HUES6 (cell line): ENCODE measurements around the gene SHQ1.
A peak's percentile ranks its signal among the peaks of the same experiment; 100 is the strongest.

Experiments
- H3K27ac ChIP-seq: 2 replicates; pipeline ENCODE4 v1.7.0; 2013; ENCODE audit warnings: low read depth, mild to moderate bottlenecking, low read length, inconsistent platforms
- H3K27me3 ChIP-seq: 2 replicates; pipeline ENCODE4 v1.6.1; 2013; ENCODE audit warnings: low read length; ENCODE audit not compliant: control insufficient read depth, insufficient read depth
- H3K36me3 ChIP-seq: 2 replicates; pipeline ENCODE4 v1.6.1; 2013; ENCODE audit warnings: low read length; ENCODE audit not compliant: control insufficient read depth, insufficient read depth
- H3K4me1 ChIP-seq: 2 replicates; pipeline ENCODE4 v1.6.1; 2013; ENCODE audit warnings: low read length; ENCODE audit not compliant: control insufficient read depth, insufficient read depth
- H3K4me3 ChIP-seq: 2 replicates; pipeline ENCODE4 v1.5.1; 2013; ENCODE audit warnings: low read depth, low read length
- H3K9ac ChIP-seq: one replicate; pipeline ENCODE4 v1.6.1; 2013; ENCODE audit warnings: mild to moderate bottlenecking, low read length
- H3K9me3 ChIP-seq: 2 replicates; pipeline ENCODE4 v1.6.1; 2013; ENCODE audit warnings: low read depth, low read length; ENCODE audit not compliant: control insufficient read depth, insufficient read depth

SHQ1 gene

GRCh38 chr3:72888546-72889309, 40.5 kb upstream of the SHQ1 start:
- Histone ChIP-seq H3K4me3 (peak overlapping the region; percentile 67), H3K36me3 (no peaks in the 10 kb centered on the region), H3K9me3 (no peaks in the 10 kb centered on the region; the same call in 1 of the 2 replicates), H3K27ac (no peak overlapping the region), H3K27me3 (peaks cover 35% of the 10 kb centered on the region; the same call in 1 of the 2 replicates), H3K9ac (peak overlapping the region; percentile 48), H3K4me1 (peaks cover 30% of the 10 kb centered on the region)

GRCh38 chr3:72887705-72888545, 39.7 kb upstream of the SHQ1 start, which contains the start of gene GXYLT2:
Gene GXYLT2, plus strand, starts transcription at chr3:72888046. Its CDS starts 188 bp downstream, at chr3:72888234.
- Histone ChIP-seq H3K4me1 (peaks cover 27% of the 10 kb centered on the region), H3K36me3 (no peaks in the 10 kb centered on the region), H3K9ac (peak within 1 kb of the TSS; percentile 48), H3K27me3 (peaks cover 35% of the 10 kb centered on the region; the same call in 1 of the 2 replicates), H3K4me3 (peak within 1 kb of the TSS; percentile 67), H3K27ac (no peak within 1 kb of the TSS), H3K9me3 (no peaks in the 10 kb centered on the region; the same call in 1 of the 2 replicates)

GRCh38 chr3:72887343-72887704, 39.1 kb upstream of the SHQ1 start:
- Histone ChIP-seq H3K9me3 (no peaks in the 10 kb centered on the region; the same call in 1 of the 2 replicates), H3K4me3 (peak overlapping the region; percentile 65), H3K36me3 (no peaks in the 10 kb centered on the region), H3K27ac (no peak overlapping the region), H3K27me3 (peaks cover 35% of the 10 kb centered on the region; the same call in 1 of the 2 replicates), H3K4me1 (peaks cover 27% of the 10 kb centered on the region), H3K9ac (peak overlapping the region; percentile 5)

- Histone ChIP-seq H3K27me3 (peaks cover 4% of the 10 kb centered on the region; the same call in 1 of the 2 replicates), H3K9me3 (no peaks in the 10 kb centered on the region), H3K36me3 (no peaks in the 10 kb centered on the region), H3K4me1 (no peaks in the 10 kb centered on the region), H3K4me3 (no peak overlapping the region), H3K27ac (no peak overlapping the region), H3K9ac (no peak overlapping the region)
Measured at GRCh38 chr3:72872183-72872582, 23.9 kb upstream of the SHQ1 start.

- Histone ChIP-seq H3K27me3 (no peaks in the 10 kb centered on the region), H3K9me3 (no peaks in the 10 kb centered on the region), H3K4me1 (no peaks in the 10 kb centered on the region), H3K36me3 (no peaks in the 10 kb centered on the region), H3K4me3 (no peak overlapping the region), H3K27ac (no peak overlapping the region), H3K9ac (no peak overlapping the region)
Measured at GRCh38 chr3:72862314-72863090, 14.3 kb upstream of the SHQ1 start.

- H3K36me3 ChIP-seq = no peaks in the 10 kb centered on the region
- H3K9ac ChIP-seq = no peak overlapping the region
- no peak overlapping the region for H3K27ac ChIP-seq
- H3K9me3 ChIP-seq = no peaks in the 10 kb centered on the region
- H3K4me1 ChIP-seq = no peaks in the 10 kb centered on the region
- no peak overlapping the region for H3K4me3 ChIP-seq
- H3K27me3 ChIP-seq = no peaks in the 10 kb centered on the region
Measured at GRCh38 chr3:72860846-72861245, 12.6 kb upstream of the SHQ1 start.

GRCh38 chr3:72860053-72860452, 11.8 kb upstream of the SHQ1 start:
- Histone ChIP-seq H3K9ac (no peak overlapping the region), H3K27ac (no peak overlapping the region), H3K36me3 (no peaks in the 10 kb centered on the region), H3K9me3 (no peaks in the 10 kb centered on the region), H3K4me1 (no peaks in the 10 kb centered on the region), H3K27me3 (no peaks in the 10 kb centered on the region), H3K4me3 (no peak overlapping the region)

- no peak overlapping the region for H3K27ac ChIP-seq
- no peak overlapping the region for H3K4me3 ChIP-seq
- no peaks in the 10 kb centered on the region; the same call in 1 of the 2 replicates for H3K27me3 ChIP-seq
- no peaks in the 10 kb centered on the region for H3K9me3 ChIP-seq
- no peak overlapping the region for H3K9ac ChIP-seq
- H3K4me1 ChIP-seq = no peaks in the 10 kb centered on the region
- H3K36me3 ChIP-seq = no peaks in the 10 kb centered on the region
Measured at GRCh38 chr3:72855001-72855400, 6.8 kb upstream of the SHQ1 start.

GRCh38 chr3:72848703-72849081, 447 bp upstream of the SHQ1 start:
- no peak overlapping the region for H3K9ac ChIP-seq
- no peak overlapping the region for H3K27ac ChIP-seq

GRCh38 chr3:72847282-72847681, 963 bp downstream of the SHQ1 start:
- Histone ChIP-seq H3K27ac (no peak overlapping the region), H3K9me3 (no peaks in the 10 kb centered on the region), H3K36me3 (no peaks in the 10 kb centered on the region), H3K9ac (peak overlapping the region; percentile 74), H3K4me1 (peaks cover 7% of the 10 kb centered on the region; the same call in 1 of the 2 replicates), H3K27me3 (peaks cover 19% of the 10 kb centered on the region), H3K4me3 (peak overlapping the region; percentile 87)

More at GRCh38 chr3:72848703-72849081, 447 bp upstream of the SHQ1 start:
- Histone ChIP-seq H3K27me3 (peaks cover 19% of the 10 kb centered on the region), H3K36me3 (no peaks in the 10 kb centered on the region), H3K4me3 (peak overlapping the region; percentile 87), H3K9me3 (no peaks in the 10 kb centered on the region), H3K4me1 (peaks cover 7% of the 10 kb centered on the region; the same call in 1 of the 2 replicates)
